NCI-H82 treated with DMSO at 0.1 percent for 48 hours (cell line): ENCODE measurements around the gene UGT1A8.
"Not testable (repeated sequence)": the region's sequence is repeated elsewhere in the genome, so short reads cannot be mapped to it uniquely, and the experiment has no call there.

Experiments
- DNase-seq: peaks from one replicate; lab custom pipeline; 2025; ENCODE audit not compliant: unreplicated experiment; lab: John Stamatoyannopoulos, UW

Gene UGT1A8

GRCh38 chr2:233638836-233639235, 21.4 kb downstream of the UGT1A8 start:
- no peak for DNase-seq

- DNase-seq = peak; percentile 27
Measured at GRCh38 chr2:233639860-233640259, 22.4 kb downstream of the UGT1A8 start.

- no peak for DNase-seq
Measured at GRCh38 chr2:233643128-233643527, 25.7 kb downstream of the UGT1A8 start.

GRCh38 chr2:233646033-233646432, 28.6 kb downstream of the UGT1A8 start:
- DNase-seq = not testable (repeated sequence)

DNA sequence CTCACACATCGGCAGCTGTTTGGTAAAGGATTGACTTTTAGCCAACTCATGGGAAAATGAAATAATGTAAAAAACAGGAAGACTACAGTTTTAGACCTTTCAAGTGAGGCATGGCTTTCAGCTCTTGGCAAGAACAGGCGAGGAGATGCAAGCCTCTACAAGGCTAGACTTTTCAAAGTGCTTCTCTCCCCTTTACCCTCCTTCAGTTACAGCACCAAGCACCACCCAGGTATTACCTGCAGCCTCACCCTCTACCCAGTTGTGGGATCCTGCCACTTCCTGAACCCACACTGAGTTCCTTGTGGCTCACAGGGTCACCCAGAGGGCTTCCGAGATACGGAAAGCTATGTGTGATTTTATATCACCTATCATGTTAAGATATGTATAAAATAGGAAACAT, 33.5 kb downstream of the UGT1A8 start:
- DNase-seq = no peak

GRCh38 chr2:233651430-233651829, 34.0 kb downstream of the UGT1A8 start:
- DNase-seq = no peak

GRCh38 chr2:233654501-233654900, 37.1 kb downstream of the UGT1A8 start:
- DNase-seq = no peak

DNA sequence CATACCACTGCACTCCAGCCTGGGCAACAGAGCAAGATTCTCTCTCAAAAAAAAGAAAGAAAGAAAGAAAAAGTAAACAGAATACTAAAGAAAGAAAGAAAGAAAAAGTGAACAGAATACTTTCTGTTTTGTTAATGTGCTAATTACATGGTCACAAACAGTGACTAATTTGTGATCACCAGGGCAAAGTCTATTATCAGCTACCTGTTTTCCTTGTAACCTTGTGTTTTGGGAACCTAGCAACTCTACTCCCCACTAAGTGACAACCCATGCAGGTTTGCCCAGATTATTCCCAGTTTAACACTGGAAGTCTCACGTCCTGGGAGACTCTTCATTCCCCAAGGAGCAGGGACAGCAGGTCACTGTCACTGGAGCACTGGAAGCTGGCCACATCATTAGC, 37.6 kb downstream of the UGT1A8 start:
- DNase-seq = no peak

- DNase-seq = not testable (repeated sequence)
Measured at GRCh38 chr2:233655943-233656342, 38.5 kb downstream of the UGT1A8 start.

DNA sequence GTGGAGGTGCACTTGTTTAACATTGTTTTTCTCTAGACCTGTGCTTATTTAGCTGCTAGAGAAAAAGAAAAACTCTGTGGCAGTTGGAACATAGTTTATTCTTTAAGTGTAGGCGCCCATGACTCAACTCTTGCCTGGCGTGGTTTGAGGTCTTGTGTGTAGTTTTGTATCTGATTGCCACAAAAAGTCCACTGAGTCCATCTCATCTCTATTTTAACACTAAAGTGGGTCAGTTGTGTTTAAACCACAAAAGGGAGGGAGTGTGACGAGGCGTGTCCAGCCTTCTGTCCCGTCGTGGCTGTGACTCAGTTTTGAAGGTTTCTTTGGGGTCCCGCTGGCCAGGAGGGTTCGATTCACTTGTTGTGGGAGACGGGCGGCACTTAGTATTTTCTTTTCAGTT, 39.0 kb downstream of the UGT1A8 start:
- no peak for DNase-seq

- no peak for DNase-seq
Measured at GRCh38 chr2:233658610-233659009, 41.2 kb downstream of the UGT1A8 start.

GRCh38 chr2:233663911-233664310, 46.5 kb downstream of the UGT1A8 start:
- DNase-seq = no peak

DNA sequence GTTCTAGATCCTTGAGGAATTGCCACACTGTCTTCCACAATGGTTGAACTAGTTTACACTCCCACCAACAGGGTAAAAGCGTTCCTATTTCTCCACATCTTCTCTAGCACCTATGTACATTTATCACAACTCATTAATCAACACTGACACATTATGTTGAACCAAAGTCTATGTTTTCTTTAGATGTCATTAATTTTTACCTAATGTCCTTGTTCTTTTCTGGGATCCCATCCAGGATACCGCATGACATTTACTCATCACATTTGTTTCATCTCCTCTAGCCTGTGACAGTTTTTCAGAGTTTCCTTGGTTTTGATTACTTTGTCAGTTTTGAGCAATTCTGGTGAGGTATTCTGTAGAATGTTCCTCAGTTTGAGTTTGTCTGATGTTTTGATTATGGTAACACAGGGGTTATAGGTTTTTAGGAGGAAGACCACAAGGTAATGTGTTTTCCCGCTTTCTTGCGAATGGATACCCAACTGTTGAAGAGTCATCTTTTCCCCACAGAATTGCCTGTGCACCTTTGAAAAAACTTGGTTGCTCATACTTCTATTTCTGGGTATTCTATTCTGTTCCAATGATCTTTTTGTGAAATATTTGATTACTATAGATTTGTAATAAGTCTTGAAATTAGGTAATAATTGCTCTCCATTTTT, 51.3 kb downstream of the UGT1A8 start:
- DNase-seq = no peak

- DNase-seq = no peak
Measured at GRCh38 chr2:233671290-233672161, 54.1 kb downstream of the UGT1A8 start, which contains the start of gene UGT1A9. Gene UGT1A9 (plus strand): TSS chr2:233671898. CDS start chr2:233671935, 37 bp downstream.

DNA sequence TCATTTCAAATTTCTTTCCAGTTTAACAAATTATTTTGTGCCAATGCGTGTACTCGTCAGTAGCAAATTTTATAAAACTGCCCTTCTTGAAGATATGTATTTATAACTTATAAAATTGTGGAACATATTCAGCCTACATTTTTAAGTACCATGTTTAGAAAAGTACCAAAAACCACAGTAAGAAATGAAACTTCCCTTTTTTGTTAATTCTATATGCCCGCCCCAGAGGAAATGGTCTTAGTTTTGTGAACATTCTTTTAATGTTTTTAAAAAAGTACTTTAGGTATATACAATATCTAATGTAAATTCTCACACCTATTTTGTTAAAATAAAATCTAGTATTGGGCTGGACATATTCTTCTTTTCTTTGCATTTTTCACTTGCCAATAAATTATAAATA, 55.5 kb downstream of the UGT1A8 start:
- DNase-seq = no peak

DNA sequence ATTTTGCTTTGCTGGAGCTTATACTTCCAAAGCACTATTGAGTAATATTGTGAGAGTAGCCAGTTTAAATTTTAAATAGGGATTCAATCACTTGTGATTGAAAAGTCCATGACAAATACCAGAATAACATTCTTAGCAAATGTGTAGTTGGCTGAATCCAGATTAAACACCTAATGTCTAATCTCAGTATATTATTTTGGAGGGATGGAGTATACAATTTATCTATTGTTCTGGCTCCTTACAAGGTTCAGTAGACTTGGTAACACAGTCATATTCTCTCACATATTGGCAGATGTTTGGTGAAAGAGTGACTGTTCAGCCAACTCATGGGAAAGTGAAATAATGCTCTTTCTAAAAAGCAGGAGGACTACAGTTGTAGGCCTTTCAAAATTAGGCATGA, 56.5 kb downstream of the UGT1A8 start:
- no peak for DNase-seq

DNA sequence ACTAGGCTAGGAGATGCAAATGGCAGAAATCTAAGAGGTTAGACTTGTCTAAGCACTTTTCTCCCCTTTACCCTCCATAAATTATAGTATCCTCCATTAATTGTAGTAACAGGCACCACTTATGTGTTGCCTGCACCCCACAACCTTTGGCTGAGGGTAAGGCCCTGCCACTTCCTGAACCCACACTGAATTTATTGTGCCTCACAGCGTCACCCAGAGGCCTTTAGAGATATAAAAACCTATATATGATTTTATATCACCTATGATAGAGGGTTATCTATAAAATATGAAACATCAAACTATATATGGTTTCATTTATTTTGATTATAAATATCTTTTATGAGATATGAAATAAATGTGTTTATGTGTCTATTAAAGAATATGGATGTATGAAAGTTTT, 56.9 kb downstream of the UGT1A8 start:
- DNase-seq = no peak

DNA sequence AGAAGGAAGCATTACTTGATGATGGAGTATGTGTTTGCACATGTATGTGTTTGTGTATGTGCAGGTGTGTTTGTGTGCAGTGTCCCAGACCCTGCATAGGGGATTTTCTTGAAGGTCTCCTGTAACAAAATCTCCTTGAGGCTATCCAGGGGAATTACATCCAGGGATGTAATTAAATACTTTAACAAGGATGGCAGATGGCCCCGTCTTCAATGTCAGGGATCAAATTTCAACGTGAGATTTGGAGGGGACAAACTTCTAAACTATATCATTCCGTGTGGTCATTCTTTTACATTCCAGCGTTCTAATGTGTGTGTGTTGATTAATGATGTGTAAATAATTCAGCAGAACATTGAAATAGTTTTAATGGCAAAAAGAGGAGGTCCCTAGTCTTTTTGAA, 57.6 kb downstream of the UGT1A8 start:
- peak; percentile 88 for DNase-seq

DNA sequence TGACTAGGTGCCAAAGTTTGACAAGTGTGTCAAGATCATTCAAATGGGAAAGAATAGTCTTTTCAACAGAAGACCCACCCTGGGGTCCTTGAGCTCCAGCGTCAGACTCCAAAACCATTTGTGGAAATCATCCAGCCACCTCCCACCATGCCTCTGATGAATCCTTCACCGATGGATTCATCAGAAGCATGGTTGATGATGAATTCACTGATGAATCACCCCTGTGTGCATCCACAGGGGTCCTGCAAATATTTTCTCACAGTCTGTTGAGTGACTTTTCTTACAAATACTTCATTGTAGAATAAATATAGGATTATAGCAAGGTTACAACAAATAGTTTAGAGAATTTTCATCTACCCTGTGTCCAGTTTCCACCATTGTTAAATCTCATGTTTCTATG, 58.6 kb downstream of the UGT1A8 start:
- DNase-seq = no peak

DNA sequence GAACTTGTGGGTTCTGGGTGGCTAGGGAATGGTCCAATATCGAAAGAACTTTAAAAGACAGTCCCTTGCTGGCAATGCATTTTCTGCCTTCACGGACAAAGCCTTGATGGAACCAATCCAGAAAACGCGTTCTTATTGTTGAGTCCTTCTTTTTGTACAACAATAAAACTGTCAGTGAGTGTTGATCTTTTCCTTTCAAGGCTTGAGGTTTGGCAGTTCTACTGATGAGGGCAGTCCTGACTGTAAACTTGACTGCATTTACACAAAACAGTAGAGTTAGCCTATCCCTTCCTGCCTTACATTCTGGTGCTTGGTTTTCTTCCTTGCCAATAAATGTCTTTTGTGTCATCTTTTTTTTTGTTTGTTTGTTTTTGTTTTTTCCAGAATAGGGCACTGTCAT, 61.8 kb downstream of the UGT1A8 start:
- no peak for DNase-seq

DNA sequence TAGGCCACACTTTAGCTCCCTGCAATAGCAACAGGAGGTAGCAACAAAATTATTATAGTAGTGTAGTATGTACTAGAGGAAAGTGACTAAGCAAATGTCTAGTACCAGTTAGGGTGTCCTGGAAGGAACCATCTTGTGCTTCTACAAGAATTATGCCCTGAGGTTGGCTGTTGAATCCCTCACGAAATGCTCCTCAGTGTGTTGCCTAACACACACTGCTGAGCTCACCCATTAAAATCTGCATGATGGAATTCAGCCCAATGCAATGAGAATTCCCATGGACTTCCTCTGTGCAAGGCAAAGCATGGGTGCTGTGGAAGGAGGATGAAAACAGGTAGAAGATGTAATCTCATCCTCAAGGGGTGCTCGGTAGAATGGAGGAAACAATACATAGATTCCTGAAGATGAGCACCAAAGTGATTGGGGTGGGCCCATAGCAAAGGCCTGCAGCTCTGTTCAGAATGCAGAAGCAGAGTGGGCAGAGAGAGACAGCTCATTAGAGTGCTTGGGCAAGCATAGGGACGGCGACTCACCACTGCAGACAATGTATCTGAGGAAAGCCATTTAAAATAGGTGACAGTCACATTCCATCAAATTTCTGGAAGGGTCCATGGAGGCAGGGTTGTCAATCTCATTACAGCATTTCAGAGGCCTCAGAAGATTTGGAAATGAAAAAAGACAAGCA, 63.1 kb downstream of the UGT1A8 start:
- DNase-seq = no peak
